RWPE1 (cell line): ENCODE results near the gene SET.
A peak's percentile ranks its signal among the peaks of the same experiment; 100 is the strongest.
"Not testable (repeated sequence)": the region's sequence is repeated elsewhere in the genome, so short reads cannot be mapped to it uniquely, and the experiment has no call there.

Source experiments
- CTCF ChIA-PET: fragments of 350-600 bp; sonication (Branson Sonifier 250); formaldehyde crosslinking; extraction: SDS; loops from one replicate; lab custom pipeline; 2021; lab: Yijun Ruan, JAX
- POLR2A ChIA-PET: fragments of 400-600 bp; formaldehyde crosslinking; extraction: SDS; loops from one replicate; lab custom pipeline; 2020; ENCODE audit warnings: antibody characterized with exemption; ENCODE audit not compliant: low non-redundant PET; lab: Yijun Ruan, JAX
- DNase-seq: peaks from one replicate; pipeline ENCODE4 v3.0.0; 2012; ENCODE audit warnings: low spot score
- H3K27ac ChIP-seq: fragments of 450-650 bp; 2 replicates; pipeline ENCODE4 v1.5.1; 2017
- TF ChIP-seq, protein P1 (sequence below): fragments of 450-650 bp; conservative IDR thresholded peaks from 2 replicates; pipeline ENCODE4 v1.5.1; 2017; ENCODE audit warnings: low read depth, mild to moderate bottlenecking

The SET gene

DNA sequence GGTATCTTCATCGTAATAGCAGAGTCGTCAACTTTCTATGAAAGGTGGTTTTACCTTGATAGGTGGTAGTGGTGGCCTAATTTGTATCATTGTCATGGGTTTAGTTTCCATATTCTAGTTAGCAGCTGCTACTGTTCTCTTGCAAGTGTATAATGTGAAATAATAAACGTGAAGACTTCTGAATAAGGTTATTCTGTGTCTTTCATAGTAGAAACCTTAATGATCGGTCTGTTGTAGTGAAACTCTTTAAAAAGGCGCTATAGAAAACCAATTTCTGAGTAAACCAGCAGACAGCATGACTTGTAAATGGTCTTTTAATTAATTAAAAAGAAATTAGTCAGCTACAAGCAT is 1.6 kb downstream of the SET start:
- ChIA-PET POLR2A (no interaction called here), CTCF (interaction anchor here (0.7 to 1.2 kb wide), 3 partner anchors 11 to 163 kb away, joined by 3 to 4 read pairs (median 4); partner anchors contain the start of gene PKN3)
- DNase-seq: no peak

DNA sequence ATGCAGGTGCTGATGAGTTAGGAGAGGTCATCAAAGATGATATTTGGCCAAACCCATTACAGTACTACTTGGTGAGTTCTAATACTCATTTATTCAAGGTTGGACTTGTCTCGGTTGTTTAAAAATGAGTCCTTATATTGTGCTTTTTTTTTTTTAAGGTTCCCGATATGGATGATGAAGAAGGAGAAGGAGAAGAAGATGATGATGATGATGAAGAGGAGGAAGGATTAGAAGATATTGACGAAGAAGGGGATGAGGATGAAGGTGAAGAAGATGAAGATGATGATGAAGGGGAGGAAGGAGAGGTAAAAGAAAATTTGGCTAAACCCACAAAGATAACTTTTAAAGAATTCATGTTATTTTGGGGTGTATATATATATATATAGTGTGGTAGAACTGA is 4.7 kb downstream of the SET start:
- POLR2A ChIA-PET, DNase-seq, H3K27ac ChIP-seq: not testable (repeated sequence)
- CTCF ChIA-PET: interaction anchor here (0.7 to 1.6 kb wide), 2 partner anchors 8 to 29 kb away, joined by 3 to 5 read pairs; partner anchors contain the start of gene PKN3

More for the DNA sequence above, 1.6 kb downstream of the SET start:
- TF ChIP-seq, protein P1, sequence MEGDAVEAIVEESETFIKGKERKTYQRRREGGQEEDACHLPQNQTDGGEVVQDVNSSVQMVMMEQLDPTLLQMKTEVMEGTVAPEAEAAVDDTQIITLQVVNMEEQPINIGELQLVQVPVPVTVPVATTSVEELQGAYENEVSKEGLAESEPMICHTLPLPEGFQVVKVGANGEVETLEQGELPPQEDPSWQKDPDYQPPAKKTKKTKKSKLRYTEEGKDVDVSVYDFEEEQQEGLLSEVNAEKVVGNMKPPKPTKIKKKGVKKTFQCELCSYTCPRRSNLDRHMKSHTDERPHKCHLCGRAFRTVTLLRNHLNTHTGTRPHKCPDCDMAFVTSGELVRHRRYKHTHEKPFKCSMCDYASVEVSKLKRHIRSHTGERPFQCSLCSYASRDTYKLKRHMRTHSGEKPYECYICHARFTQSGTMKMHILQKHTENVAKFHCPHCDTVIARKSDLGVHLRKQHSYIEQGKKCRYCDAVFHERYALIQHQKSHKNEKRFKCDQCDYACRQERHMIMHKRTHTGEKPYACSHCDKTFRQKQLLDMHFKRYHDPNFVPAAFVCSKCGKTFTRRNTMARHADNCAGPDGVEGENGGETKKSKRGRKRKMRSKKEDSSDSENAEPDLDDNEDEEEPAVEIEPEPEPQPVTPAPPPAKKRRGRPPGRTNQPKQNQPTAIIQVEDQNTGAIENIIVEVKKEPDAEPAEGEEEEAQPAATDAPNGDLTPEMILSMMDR: no peak
- peak overlapping the region; percentile 98 for H3K27ac ChIP-seq

DNA sequence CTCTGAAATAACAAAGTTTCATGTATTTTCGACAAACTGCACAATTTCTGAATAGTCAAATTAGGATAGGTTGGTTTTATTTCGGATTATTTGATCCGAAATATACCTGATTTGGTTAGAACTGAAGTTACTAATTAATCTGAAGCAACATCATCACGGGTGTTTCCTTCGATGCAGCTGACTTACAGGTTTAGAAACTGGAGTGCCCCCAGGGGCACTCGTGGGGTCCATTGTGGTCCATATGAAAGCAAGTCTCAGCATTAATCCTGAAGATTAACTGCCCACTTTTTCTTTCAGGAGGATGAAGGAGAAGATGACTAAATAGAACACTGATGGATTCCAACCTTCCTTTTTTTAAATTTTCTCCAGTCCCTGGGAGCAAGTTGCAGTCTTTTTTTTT is 5.3 kb downstream of the SET start:
- CTCF ChIA-PET: interaction anchor here (1.6 kb wide), 1 partner anchor 8 kb away, joined by 5 read pairs; the partner anchor contains the start of gene PKN3
- TF ChIP-seq, protein P1: no peak
- POLR2A ChIA-PET: no interaction called here
- H3K27ac ChIP-seq: no peak overlapping the region
- DNase-seq: no peak

GRCh38 chr9:128696923-128697707 is 8.1 kb downstream of the SET start:
- ChIA-PET CTCF (interaction anchor here (0.6 kb wide), 1 partner anchor 179 kb away, joined by 3 read pairs; no protein-coding TSS in a partner anchor), POLR2A (interaction anchor here (0.6 kb wide), 1 partner anchor 24 kb away, joined by 4 read pairs; no protein-coding TSS in a partner anchor)
- peak overlapping the region; percentile 50 for H3K27ac ChIP-seq
- DNase-seq: no peak
- TF ChIP-seq, protein P1: no peak

DNA sequence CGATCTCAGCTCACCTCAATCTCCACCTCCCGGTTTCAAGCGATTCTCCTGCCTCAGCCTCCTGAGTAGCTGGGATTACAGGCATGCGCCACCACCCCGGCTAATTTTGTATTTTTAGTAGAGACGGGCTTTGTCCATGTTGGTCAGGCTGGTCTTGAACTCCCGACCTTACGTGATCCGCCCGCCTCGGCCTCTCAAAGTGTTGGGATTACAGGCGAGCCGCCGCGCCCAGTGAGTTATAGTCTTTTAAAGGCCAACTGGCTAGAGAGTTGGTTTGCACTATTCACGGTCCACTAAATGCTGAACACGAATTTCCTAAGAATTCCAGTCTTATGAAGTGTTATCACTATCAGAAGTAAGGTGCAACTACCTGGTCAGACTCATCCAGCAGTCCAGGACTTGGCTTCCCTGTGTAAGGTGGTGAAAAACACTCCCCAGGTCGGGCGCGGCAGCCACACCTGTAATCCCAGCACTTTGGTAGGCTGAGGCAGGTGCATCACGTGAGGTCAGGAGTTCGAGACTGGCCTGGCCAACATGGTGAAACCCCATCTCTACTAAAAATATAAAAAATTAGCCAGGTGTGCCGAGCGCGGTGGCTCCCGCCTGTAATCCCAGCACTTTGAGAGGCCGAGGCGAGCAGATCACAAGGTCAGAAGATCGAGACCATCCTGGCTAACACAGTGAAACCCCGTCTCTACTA is 10.2 kb downstream of the SET start:
- CTCF ChIA-PET, DNase-seq: not testable (repeated sequence)
- peak overlapping the region; percentile 50 for H3K27ac ChIP-seq
- POLR2A ChIA-PET: interaction anchor here (0.7 kb wide), 1 partner anchor 15 kb away, joined by 4 read pairs; no protein-coding TSS in a partner anchor

- H3K27ac ChIP-seq: peak overlapping the region; percentile 17; the same call in 1 of the 2 replicates
- ChIA-PET POLR2A (no interaction called here), CTCF (interaction anchor here (0.6 to 1.2 kb wide), 5 partner anchors 18 to 1111 kb away, joined by 3 to 10 read pairs (median 3); no protein-coding TSS in a partner anchor)
- TF ChIP-seq, protein P1: no peak
- DNase-seq: no peak
Observed at GRCh38 chr9:128701227-128701854, 12.3 kb downstream of the SET start.

DNA sequence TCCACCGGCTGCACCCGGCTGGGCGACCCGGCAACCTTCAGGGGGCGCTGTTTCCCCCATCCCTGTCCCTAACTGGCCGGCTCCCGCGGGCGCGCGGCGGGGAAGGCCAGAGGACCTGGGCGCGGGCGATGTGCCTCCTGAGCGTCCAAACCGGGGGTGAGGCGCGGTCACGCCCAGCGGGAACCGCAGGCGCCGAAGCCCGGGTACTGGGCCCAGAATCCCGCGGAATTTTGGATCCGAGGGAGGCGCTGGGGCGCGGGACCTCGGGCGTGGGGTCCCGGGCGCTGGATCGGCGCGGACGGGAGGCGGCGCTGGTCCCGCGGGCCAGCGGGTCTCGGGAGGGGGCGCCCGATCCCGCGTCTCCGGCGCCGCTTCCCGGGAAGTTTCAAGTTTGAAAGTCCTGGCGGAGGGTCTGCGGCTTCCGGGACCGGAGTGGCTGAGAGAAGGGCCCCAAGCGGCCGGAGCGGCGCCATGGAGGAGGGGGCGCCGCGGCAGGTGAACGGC is 13.5 kb downstream of the SET start, which contains the start of gene PKN3:
PKN3 (plus strand) TSS at position 59 of the 504 bp plus-strand sequence; CDS start at position 472, 413 bp downstream.
- TF ChIP-seq, protein P1: peak; percentile 100
- DNase-seq: peak; percentile 96
- ChIA-PET POLR2A (no interaction called here), CTCF (interaction anchor here (0.5 to 1.2 kb wide), 18 partner anchors 8 to 654 kb away, joined by 3 to 12 read pairs (median 3); partner anchors contain the start of genes ENDOG and ZDHHC12)
- peak within 1 kb of the TSS; percentile 81 for H3K27ac ChIP-seq
